KBM-7 (cell line): Measurements from ENCODE around the gene APBB3.
"Not testable (repeated sequence)": the region's sequence is repeated elsewhere in the genome, so short reads cannot be mapped to it uniquely, and the experiment has no call there.

ENCODE experiments used
- DNase-seq: peaks from one replicate; pipeline ENCODE4 v3.0.0-alpha.2; 2015
- in situ Hi-C: fragments of 300-500 bp; cut with MboI; formaldehyde crosslinking; loops from 2 replicates; pipeline ENCODE4 v1.14.3; 2020; ENCODE audit warnings: low sequenced_read_pairs, low pct_unique_long_range_greater_than_20kb, mixed read lengths

APBB3 gene

GRCh38 chr5:140587495-140587894, 23.1 kb upstream of the APBB3 start:
- DNase-seq = no peak

GRCh38 chr5:140579188-140579747, 14.9 kb upstream of the APBB3 start:
- DNase-seq, in situ Hi-C loops: not testable (repeated sequence)

More at GRCh38 chr5:140587495-140587894, 23.1 kb upstream of the APBB3 start:
- in situ Hi-C loops = no loop called here

GRCh38 chr5:140576776-140577201, 12.4 kb upstream of the APBB3 start:
- in situ Hi-C loops = no loop called here

GRCh38 chr5:140575309-140575708, 10.9 kb upstream of the APBB3 start:
- in situ Hi-C loops = no loop called here
- DNase-seq = peak; percentile 63

More at GRCh38 chr5:140576776-140577201, 12.4 kb upstream of the APBB3 start:
- DNase-seq = no peak

GRCh38 chr5:140574165-140574564, 9.8 kb upstream of the APBB3 start:
- in situ Hi-C loops = no loop called here

GRCh38 chr5:140573683-140574082, 9.3 kb upstream of the APBB3 start:
- DNase-seq = no peak
- in situ Hi-C loops = no loop called here

More at GRCh38 chr5:140574165-140574564, 9.8 kb upstream of the APBB3 start:
- no peak for DNase-seq

GRCh38 chr5:140571105-140571504, 6.7 kb upstream of the APBB3 start:
- no peak for DNase-seq
- in situ Hi-C loops = no loop called here

- in situ Hi-C loops = no loop called here
- DNase-seq = no peak
These were observed 6.1 kb upstream of the APBB3 start for GRCh38 chr5:140570488-140570887.

- in situ Hi-C loops = no loop called here
These were observed 5.7 kb upstream of the APBB3 start for GRCh38 chr5:140570058-140570457.

GRCh38 chr5:140569197-140569596, 4.8 kb upstream of the APBB3 start:
- DNase-seq = no peak
- in situ Hi-C loops = no loop called here

More at GRCh38 chr5:140570058-140570457, 5.7 kb upstream of the APBB3 start:
- no peak for DNase-seq

- no peak for DNase-seq
- in situ Hi-C loops = no loop called here
These were observed 4.2 kb upstream of the APBB3 start for GRCh38 chr5:140568443-140569063.

- in situ Hi-C loops = no loop called here
- DNase-seq = no peak
These were observed 3.5 kb upstream of the APBB3 start for GRCh38 chr5:140567871-140568270.

GRCh38 chr5:140567136-140567818, 2.9 kb upstream of the APBB3 start:
- in situ Hi-C loops = no loop called here
- no peak for DNase-seq

GRCh38 chr5:140566665-140567064, 2.3 kb upstream of the APBB3 start:
- DNase-seq = no peak
- in situ Hi-C loops = no loop called here

- no peak for DNase-seq
- in situ Hi-C loops = no loop called here
These were observed 1.3 kb upstream of the APBB3 start for GRCh38 chr5:140565780-140566095.

- DNase-seq = no peak
- in situ Hi-C loops = no loop called here
These were observed 804 bp upstream of the APBB3 start for GRCh38 chr5:140565024-140565779.

GRCh38 chr5:140563596-140563995, 802 bp downstream of the APBB3 start:
- no peak for DNase-seq
- in situ Hi-C loops = no loop called here

- in situ Hi-C loops = no loop called here
- DNase-seq = no peak
These were observed 2.5 kb downstream of the APBB3 start for GRCh38 chr5:140561753-140562523.

- in situ Hi-C loops = no loop called here
These were observed 4.2 kb downstream of the APBB3 start for GRCh38 chr5:140560227-140560626.

More at GRCh38 chr5:140560227-140560626, 4.2 kb downstream of the APBB3 start:
- no peak for DNase-seq
